Heart right ventricle (tissue), 16 donors: ENCODE results near the gene TMEM132D. TPM values are rescaled to one million over a fixed set of nuclear protein-coding genes. Genes with fewer than 3 reads are reported as not detected.

ENCODE experiments used
- ATAC-seq, 8 donors: fragments of 200-7000 bp; cut with Tn5 transposase; one replicate each; pipeline ENCODE4 v1.9.1; 2020; ENCODE audit warnings: mild to moderate bottlenecking in 8 of 8, moderate library complexity in 8 of 8, moderate number of reproducible peaks in 1 of 8
- DNase-seq, 2 donors: peaks; one replicate each; pipeline ENCODE4 v3.0.0-alpha.2; 2020
- H3K27ac ChIP-seq, 10 donors: fragments of 200-600 bp; sonication (generic) in 2 of 10; one replicate each; pipeline versions ENCODE4 v1.5.0 to v1.8.0; 2020 to 2022; ENCODE audit warnings: mild to moderate bottlenecking in 3 of 10
- H3K27me3 ChIP-seq, 7 donors: fragments of 200-600 bp; one replicate each; pipeline ENCODE4 v1.8.0; 2021 to 2022; ENCODE audit warnings: mild to moderate bottlenecking in 2 of 7
- H3K36me3 ChIP-seq, 9 donors: fragments of 200-600 bp; sonication (generic) in 1 of 9; one replicate each; pipeline versions ENCODE4 v1.5.0 to v1.8.0; 2020 to 2022; ENCODE audit warnings: mild to moderate bottlenecking in 2 of 9
- H3K4me1 ChIP-seq, 9 donors: fragments of 200-600 bp; sonication (generic) in 1 of 9; one replicate each; pipeline versions ENCODE4 v1.5.0 to v1.8.0; 2020 to 2022; ENCODE audit warnings: mild to moderate bottlenecking in 4 of 9
- H3K4me3 ChIP-seq, 10 donors: fragments of 200-600 bp; sonication (generic) in 2 of 10; one replicate each; pipeline versions ENCODE4 v1.5.0 to v1.8.0; 2020 to 2022; ENCODE audit warnings: mild to moderate bottlenecking in 7 of 10, moderate library complexity in 2 of 10
- H3K9me3 ChIP-seq, 11 donors: fragments of 200-600 bp in 10 of 11; sonication (generic) in 2 of 11; one replicate each; pipeline versions ENCODE4 v1.5.0 to v1.8.0; 2013 to 2022; ENCODE audit warnings: mild to moderate bottlenecking in 2 of 11, control low read depth in 1 of 11, moderate library complexity in 1 of 11
- WGBS, 2 donors: extraction: QIAGEN DNeasy Blood & Tissue Kit; methylation state at CpG; one replicate each; pipeline ENCODE4 v1.1.7; 2013; ENCODE audit warnings: inconsistent platforms in 1 of 2; 5-methylcytosine and 5-hydroxymethylcytosine counted together
- intact Hi-C, 10 donors: fragments of 100-400 bp; cut with DNase I; formaldehyde crosslinking; loops; one replicate each; pipeline versions ENCODE4 v1.11.1 to v1.14.2; 2022
- polyA plus RNA-seq, 2 donors: library from polyadenylated mRNA; stranded (reverse); fragments of 200-250 nt; gene quantifications; one replicate each; pipeline ENCODE4 v1.2.3, GENCODE V29; 2013
- total RNA-seq, 10 donors: library from RNA; stranded (reverse); fragmentation: NEBNext Ultra II Directional in 3 of 10; extraction: Animal tissue kit (Norgen Biotek cat#: 25700) in 3 of 10; gene quantifications; one replicate each; pipeline versions ENCODE4 v1.2.1 to v1.2.4, GENCODE V29; 2021 to 2023
- TF ChIP-seq, protein P1 (sequence below), 9 donors: fragments of 200-600 bp; sonication (generic) in 2 of 9; IDR thresholded peaks; one replicate each; pipeline versions ENCODE4 v1.5.0 to v1.8.0; 2021 to 2022; ENCODE audit warnings: antibody characterized with exemption in 9 of 9, mild to moderate bottlenecking in 5 of 9, moderate library complexity in 1 of 9
- donor health status: Arrhythmogenic right ventricular cardiomyopathy.
- donor health status: ischemic (EF 13 %, LVEDD 7.1; RV severe dilation, severe dysfunction).
- donor health status: healthy with polysubstance abuse.
- donor health status: DM: no; HTN: yes; CAD: no.
- donor health status: DM: no; HTN: no; CAD: no.
- donor health status: ischemic (EF 25% LVEDD 6.9; RV normal size, moderate dysfunction).
- donor health status: ischemic (EF 25% LVEDD 5.7; RV mildly dilated, moderate dysfunction).
- donor health status: healthy.
- donor health status: DM: yes; HTN: yes; CAD: no.
- donor health status: Ischemic cardiomyopathy.
- donor health status: ischemic (EF 35%, LVEDD 5.7; RV mildly dilated, moderate dysfunction).
- donor health status: nonischemic (EF 11% LVEDD 7.7; RV severe dilation, severe dysfunction).
- donor health status: DM: yes; HTN: yes; CAD: no.
- donor health status: PGD.
- donor health status: ischemic (EF 29% LVEDD 5.4; RV normal size, mild dysfunction).
- donor health status: nonischemic (EF 23%, LVEDD 6.1; RV moderate dilation, normal function).

The TMEM132D gene
- total and polyA plus RNA-seq, 12 donors = not detected

DNA sequence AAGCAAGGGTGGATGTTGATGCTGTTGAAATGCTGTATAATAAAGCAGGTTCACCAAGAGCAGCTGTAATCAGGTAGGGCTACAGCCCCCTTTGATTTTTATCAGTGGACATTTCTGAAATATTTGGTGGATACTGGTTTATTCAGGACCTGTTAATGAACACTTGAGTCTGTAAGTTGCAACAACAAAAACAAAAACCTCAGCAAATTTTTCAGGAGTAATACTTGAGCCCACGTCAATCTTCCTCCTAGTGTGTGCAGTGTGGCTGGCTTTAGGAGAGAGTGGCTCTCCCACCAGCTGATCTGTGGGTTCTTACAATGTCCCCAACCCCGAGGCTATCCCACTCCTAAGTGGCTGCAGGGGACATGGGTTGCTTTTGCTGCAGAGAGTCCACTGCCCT, 702.8 kb downstream of the TMEM132D start:
- Histone ChIP-seq H3K9me3 (peaks cover 0 to 17% (median 0%) of the 10 kb centered on the region in 11 donors), H3K27me3 (peaks cover 0 to 11% (median 0%) of the 10 kb centered on the region in 7 donors), H3K4me1 (no peaks in the 10 kb centered on the region), H3K27ac (no peak overlapping the region), H3K4me3 (no peak overlapping the region), H3K36me3 (no peaks in the 10 kb centered on the region)
- no peak for DNase-seq
- WGBS, 2 donors = 59 to 65% methylated on average over 2 of the region's 2 CpGs
- intact Hi-C loops = no loop called here
- TF ChIP-seq, protein P1, sequence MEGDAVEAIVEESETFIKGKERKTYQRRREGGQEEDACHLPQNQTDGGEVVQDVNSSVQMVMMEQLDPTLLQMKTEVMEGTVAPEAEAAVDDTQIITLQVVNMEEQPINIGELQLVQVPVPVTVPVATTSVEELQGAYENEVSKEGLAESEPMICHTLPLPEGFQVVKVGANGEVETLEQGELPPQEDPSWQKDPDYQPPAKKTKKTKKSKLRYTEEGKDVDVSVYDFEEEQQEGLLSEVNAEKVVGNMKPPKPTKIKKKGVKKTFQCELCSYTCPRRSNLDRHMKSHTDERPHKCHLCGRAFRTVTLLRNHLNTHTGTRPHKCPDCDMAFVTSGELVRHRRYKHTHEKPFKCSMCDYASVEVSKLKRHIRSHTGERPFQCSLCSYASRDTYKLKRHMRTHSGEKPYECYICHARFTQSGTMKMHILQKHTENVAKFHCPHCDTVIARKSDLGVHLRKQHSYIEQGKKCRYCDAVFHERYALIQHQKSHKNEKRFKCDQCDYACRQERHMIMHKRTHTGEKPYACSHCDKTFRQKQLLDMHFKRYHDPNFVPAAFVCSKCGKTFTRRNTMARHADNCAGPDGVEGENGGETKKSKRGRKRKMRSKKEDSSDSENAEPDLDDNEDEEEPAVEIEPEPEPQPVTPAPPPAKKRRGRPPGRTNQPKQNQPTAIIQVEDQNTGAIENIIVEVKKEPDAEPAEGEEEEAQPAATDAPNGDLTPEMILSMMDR (IDR thresholded peaks at IDR 0.05) = no peak
- no peak for ATAC-seq

DNA sequence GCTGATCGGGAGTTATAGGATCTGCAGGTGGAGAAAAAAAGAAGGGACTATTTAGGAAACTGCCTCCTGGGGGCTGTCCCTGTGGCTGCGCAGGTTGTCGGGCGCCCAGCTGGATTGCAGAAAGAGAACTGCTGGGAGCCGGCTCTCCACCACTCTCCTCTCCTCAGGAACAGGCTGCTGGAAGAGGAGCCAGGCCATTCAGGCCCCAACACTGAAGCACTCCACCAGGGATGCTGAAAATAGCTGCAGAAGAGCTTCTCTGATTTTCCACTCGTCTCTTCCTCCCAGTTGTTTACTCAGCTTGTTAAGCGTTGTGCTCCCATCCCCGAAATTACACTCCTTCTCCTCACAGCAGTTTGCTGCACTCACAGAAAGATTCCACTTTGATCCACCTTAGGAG, 703.2 kb downstream of the TMEM132D start:
- TF ChIP-seq, protein P1 (IDR thresholded peaks at IDR 0.05) = no peak
- Histone ChIP-seq H3K4me1 (no peaks in the 10 kb centered on the region), H3K27me3 (peaks cover 0 to 11% (median 0%) of the 10 kb centered on the region in 7 donors), H3K9me3 (peaks cover 0 to 17% (median 0%) of the 10 kb centered on the region in 11 donors), H3K27ac (no peak overlapping the region), H3K36me3 (no peaks in the 10 kb centered on the region), H3K4me3 (no peak overlapping the region)
- DNase-seq (no peak), ATAC-seq (no peak)
- 54 to 57% methylated on average over 8 of the region's 8 CpGs for WGBS, 2 donors
- intact Hi-C loops = no loop called here

DNA sequence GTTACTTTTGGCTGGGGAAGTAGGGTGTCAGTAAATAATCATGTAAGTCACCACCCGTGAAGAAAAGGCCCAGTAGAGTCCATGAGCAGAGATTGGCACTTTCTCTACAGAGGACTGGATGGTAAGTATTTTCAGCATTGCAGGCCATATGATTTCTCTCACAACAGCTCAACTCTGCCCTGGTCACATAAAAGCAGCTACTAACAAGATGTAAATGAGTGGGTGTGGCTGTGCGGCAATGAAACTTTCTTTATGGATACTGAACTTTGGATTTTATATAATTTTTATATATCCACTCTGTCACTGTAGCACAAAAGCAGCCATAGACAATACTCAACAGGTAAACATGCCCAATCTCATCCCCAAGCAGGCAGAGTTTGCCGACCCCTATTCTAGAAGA, 706.9 kb downstream of the TMEM132D start:
- DNase-seq = no peak
- no peak overlapping the region for H3K4me3 ChIP-seq
- TF ChIP-seq, protein P1 (IDR thresholded peaks at IDR 0.05) = no peak
- ATAC-seq = no peak
- WGBS, 2 donors = 81 to 89% methylated on average over 3 of the region's 3 CpGs
- intact Hi-C loops = no loop called here
- peaks cover 0 to 27% (median 14%) of the 10 kb centered on the region in 11 donors for H3K9me3 ChIP-seq
- H3K27ac ChIP-seq = no peak overlapping the region
- no peaks in the 10 kb centered on the region for H3K4me1 ChIP-seq
- peaks cover 0 to 2% (median 0%) of the 10 kb centered on the region in 7 donors for H3K27me3 ChIP-seq
- H3K36me3 ChIP-seq = no peaks in the 10 kb centered on the region

DNA sequence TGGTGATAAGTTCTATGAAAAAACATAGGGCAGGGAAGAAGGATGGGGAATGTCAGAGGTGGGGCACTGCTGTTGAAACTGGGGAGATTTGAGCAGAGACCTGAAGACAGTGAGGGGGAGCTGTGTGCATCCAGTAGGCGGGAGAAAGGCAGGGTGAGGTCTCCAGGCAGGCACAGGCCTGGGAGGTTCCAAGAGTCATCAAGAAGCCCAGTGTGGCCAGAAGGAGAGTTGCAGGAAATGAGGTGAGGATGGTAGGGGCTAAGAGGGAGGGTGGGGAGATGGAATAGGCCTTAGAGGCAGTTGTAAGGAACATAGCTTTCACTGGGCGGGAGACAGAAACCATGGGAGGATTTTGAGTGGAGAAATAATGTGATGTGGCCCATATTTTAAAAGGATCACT, 708.7 kb downstream of the TMEM132D start:
- DNase-seq (no peak), ATAC-seq (no peak)
- TF ChIP-seq, protein P1 (IDR thresholded peaks at IDR 0.05) = no peak
- Histone ChIP-seq H3K36me3 (no peaks in the 10 kb centered on the region), H3K9me3 (peaks cover 0 to 28% (median 14%) of the 10 kb centered on the region in 11 donors), H3K27me3 (no peaks in the 10 kb centered on the region), H3K4me3 (no peak overlapping the region), H3K4me1 (no peaks in the 10 kb centered on the region), H3K27ac (no peak overlapping the region)
- intact Hi-C loops = no loop called here
- WGBS, 2 donors = 70 to 77% methylated on average over 2 of the region's 2 CpGs
